Activated T-helper 17 cell treated with anti-CD3 and anti-CD28 coated beads, Interleukin-2, amount 50 U/mL, for 72 hours (primary cell): Measurements from ENCODE around the gene PTGDR2. TPM values are rescaled to one million over a fixed set of nuclear protein-coding genes. Genes with fewer than 3 reads are reported as not detected.

Experiments
- ATAC-seq: fragments of 150-1000 bp; cut with Tn5 transposase; replicated peaks from 2 replicates; pipeline ENCODE4 v1.10.0; 2021; ENCODE audit warnings: mild to moderate bottlenecking, moderate library complexity
- H3K27ac Mint-ChIP-seq: one replicate; pipeline ENCODE4 v1.8.0; 2022; ENCODE audit warnings: mixed read lengths
- H3K27me3 Mint-ChIP-seq: one replicate; pipeline ENCODE4 v1.8.0; 2022; ENCODE audit warnings: mixed read lengths
- H3K36me3 Mint-ChIP-seq: one replicate; pipeline ENCODE4 v1.8.0; 2022; ENCODE audit warnings: low read depth, mild to moderate bottlenecking, mixed read lengths
- H3K4me1 Mint-ChIP-seq: one replicate; pipeline ENCODE4 v1.8.0; 2022; ENCODE audit warnings: mixed read lengths
- H3K4me3 Mint-ChIP-seq: one replicate; pipeline ENCODE4 v1.8.0; 2022; ENCODE audit warnings: mild to moderate bottlenecking, mixed read lengths
- H3K9me3 Mint-ChIP-seq: one replicate; pipeline ENCODE4 v1.8.0; 2022; ENCODE audit warnings: mixed read lengths
- total RNA-seq, 2 donors: library from RNA; stranded (reverse); gene quantifications; one replicate each; pipeline ENCODE4 v1.2.3, GENCODE V29; 2022

Gene PTGDR2
- total RNA-seq, 2 donors from 2014 or later = 0.19 to 0.37 TPM

GRCh38 chr11:60844045-60844869 lies 11.5 kb downstream of the PTGDR2 start:
- Mint-ChIP-seq H3K4me1 (peaks cover 33% of the 10 kb centered on the region), H3K27ac (peak overlapping the region; percentile 95), H3K4me3 (peak overlapping the region; percentile 94), H3K36me3 (peaks cover 76% of the 10 kb centered on the region), H3K9me3 (peaks cover 4% of the 10 kb centered on the region), H3K27me3 (no peaks in the 10 kb centered on the region)
- no peak for ATAC-seq

- H3K27me3 Mint-ChIP-seq = no peaks in the 10 kb centered on the region
- peaks cover 4% of the 10 kb centered on the region for H3K9me3 Mint-ChIP-seq
- H3K27ac Mint-ChIP-seq = peak overlapping the region; percentile 95
- peak overlapping the region; percentile 94 for H3K4me3 Mint-ChIP-seq
- ATAC-seq = no peak
- peaks cover 33% of the 10 kb centered on the region for H3K4me1 Mint-ChIP-seq
- H3K36me3 Mint-ChIP-seq = peaks cover 63% of the 10 kb centered on the region
Observed at GRCh38 chr11:60842668-60843600, 12.8 kb downstream of the PTGDR2 start.

GRCh38 chr11:60841797-60842667 lies 13.7 kb downstream of the PTGDR2 start, which contains the start of gene CCDC86:
CCDC86 (plus strand) TSS chr11:60842113; CDS start chr11:60842125, 12 bp downstream.
- Mint-ChIP-seq H3K9me3 (peaks cover 4% of the 10 kb centered on the region), H3K27me3 (no peaks in the 10 kb centered on the region), H3K27ac (peak within 1 kb of the TSS; percentile 95), H3K36me3 (peaks cover 54% of the 10 kb centered on the region), H3K4me3 (peak within 1 kb of the TSS; percentile 94), H3K4me1 (peaks cover 33% of the 10 kb centered on the region)
- peak; percentile 95 for ATAC-seq

- H3K4me1 Mint-ChIP-seq = peaks cover 33% of the 10 kb centered on the region
- H3K4me3 Mint-ChIP-seq = peak overlapping the region; percentile 94
- H3K36me3 Mint-ChIP-seq = peaks cover 41% of the 10 kb centered on the region
Observed at GRCh38 chr11:60840470-60841430, 15.0 kb downstream of the PTGDR2 start.

GRCh38 chr11:60838132-60838531 lies 17.6 kb downstream of the PTGDR2 start:
- Mint-ChIP-seq H3K36me3 (peaks cover 17% of the 10 kb centered on the region), H3K27ac (no peak overlapping the region), H3K4me3 (no peak overlapping the region), H3K9me3 (peaks cover 4% of the 10 kb centered on the region), H3K27me3 (peaks cover 1% of the 10 kb centered on the region), H3K4me1 (peaks cover 11% of the 10 kb centered on the region)
- no peak for ATAC-seq

More at GRCh38 chr11:60840470-60841430, 15.0 kb downstream of the PTGDR2 start:
- no peaks in the 10 kb centered on the region for H3K27me3 Mint-ChIP-seq
- ATAC-seq = no peak
- H3K27ac Mint-ChIP-seq = peak overlapping the region; percentile 95
- peaks cover 4% of the 10 kb centered on the region for H3K9me3 Mint-ChIP-seq

- Mint-ChIP-seq H3K4me1 (peaks cover 11% of the 10 kb centered on the region), H3K27me3 (peaks cover 8% of the 10 kb centered on the region), H3K4me3 (no peak overlapping the region), H3K9me3 (peaks cover 4% of the 10 kb centered on the region), H3K36me3 (peaks cover 5% of the 10 kb centered on the region), H3K27ac (no peak overlapping the region)
- no peak for ATAC-seq
Observed at GRCh38 chr11:60836866-60837515, 18.8 kb downstream of the PTGDR2 start.

- Mint-ChIP-seq H3K36me3 (no peaks in the 10 kb centered on the region), H3K27ac (no peak overlapping the region), H3K9me3 (no peaks in the 10 kb centered on the region), H3K4me3 (no peak overlapping the region), H3K4me1 (no peaks in the 10 kb centered on the region), H3K27me3 (peaks cover 8% of the 10 kb centered on the region)
- no peak for ATAC-seq
Observed at GRCh38 chr11:60835534-60835846, 20.3 kb downstream of the PTGDR2 start.

GRCh38 chr11:60834742-60835533 lies 20.8 kb downstream of the PTGDR2 start:
- Mint-ChIP-seq H3K4me1 (no peaks in the 10 kb centered on the region), H3K36me3 (no peaks in the 10 kb centered on the region), H3K4me3 (no peak overlapping the region), H3K9me3 (no peaks in the 10 kb centered on the region), H3K27ac (no peak overlapping the region), H3K27me3 (peaks cover 8% of the 10 kb centered on the region)
- ATAC-seq = no peak

- Mint-ChIP-seq H3K27ac (no peak overlapping the region), H3K9me3 (no peaks in the 10 kb centered on the region), H3K4me1 (no peaks in the 10 kb centered on the region), H3K4me3 (no peak overlapping the region), H3K27me3 (peaks cover 12% of the 10 kb centered on the region), H3K36me3 (no peaks in the 10 kb centered on the region)
- peak; percentile 18 for ATAC-seq
Observed at GRCh38 chr11:60831501-60832079, 24.2 kb downstream of the PTGDR2 start.

- no peaks in the 10 kb centered on the region for H3K36me3 Mint-ChIP-seq
- ATAC-seq = peak; percentile 91
- no peaks in the 10 kb centered on the region for H3K9me3 Mint-ChIP-seq
- H3K4me1 Mint-ChIP-seq = no peaks in the 10 kb centered on the region
- no peak overlapping the region for H3K4me3 Mint-ChIP-seq
- peaks cover 12% of the 10 kb centered on the region for H3K27me3 Mint-ChIP-seq
- H3K27ac Mint-ChIP-seq = no peak overlapping the region
Observed at GRCh38 chr11:60831143-60831500, 24.6 kb downstream of the PTGDR2 start.

- no peak overlapping the region for H3K4me3 Mint-ChIP-seq
- peaks cover 12% of the 10 kb centered on the region for H3K27me3 Mint-ChIP-seq
- no peaks in the 10 kb centered on the region for H3K9me3 Mint-ChIP-seq
- no peaks in the 10 kb centered on the region for H3K4me1 Mint-ChIP-seq
- no peaks in the 10 kb centered on the region for H3K36me3 Mint-ChIP-seq
- H3K27ac Mint-ChIP-seq = no peak overlapping the region
- peak; percentile 10 for ATAC-seq
Observed at GRCh38 chr11:60830478-60831142, 25.1 kb downstream of the PTGDR2 start.
